HepG2 (cell line): ENCODE measurements around the gene SLC13A5. TPM values are rescaled to one million over a fixed set of nuclear protein-coding genes. Genes with fewer than 3 reads are reported as not detected.

Experiments used
- ADNP ChIP-seq: sonication (generic); formaldehyde crosslinking; IDR thresholded peaks from 2 replicates; pipeline ENCODE4 v1.4.0; 2020; ENCODE audit warnings: missing genetic modification reagents
- AHR ChIP-seq: IDR thresholded peaks from 2 replicates; pipeline ENCODE4 v1.6.1; 2018; ENCODE audit warnings: missing genetic modification reagents, missing compliant biosample characterization
- CAMTA2 ChIP-seq: sonication (generic); formaldehyde crosslinking; IDR thresholded peaks from 2 replicates; pipeline ENCODE4 v1.4.0; 2020; ENCODE audit warnings: mild to moderate bottlenecking, missing genetic modification reagents, borderline replicate concordance
- HOXD1 ChIP-seq: sonication (generic); formaldehyde crosslinking; IDR thresholded peaks from 2 replicates; pipeline ENCODE4 v1.5.0; 2020; ENCODE audit warnings: missing genetic modification reagents
- NPAS2 ChIP-seq: sonication (generic); formaldehyde crosslinking; IDR thresholded peaks from 2 replicates; pipeline ENCODE4 v1.8.0; 2022; ENCODE audit warnings: mild to moderate bottlenecking, missing genetic modification reagents, borderline replicate concordance
- RERE ChIP-seq: IDR thresholded peaks from 2 replicates; pipeline ENCODE4 v1.6.1; 2016; ENCODE audit warnings: low read depth, missing genetic modification reagents, missing compliant biosample characterization
- RFXAP ChIP-seq: sonication (generic); formaldehyde crosslinking; IDR thresholded peaks from 2 replicates; pipeline ENCODE4 v1.4.0; 2020; ENCODE audit warnings: missing genetic modification reagents, borderline replicate concordance
- UBTF ChIP-seq: sonication (generic); formaldehyde crosslinking; IDR thresholded peaks from 2 replicates; pipeline ENCODE4 v1.4.0; 2020; ENCODE audit warnings: mild to moderate bottlenecking, missing genetic modification reagents
- ZFP90 ChIP-seq: sonication (generic); formaldehyde crosslinking; IDR thresholded peaks from 2 replicates; pipeline ENCODE4 v1.8.0; 2022; ENCODE audit warnings: missing genetic modification reagents, mild to moderate bottlenecking, inconsistent platforms, borderline replicate concordance
- ZHX2 ChIP-seq, 2 experiments: sonication (generic) in 1 of 2; formaldehyde crosslinking in 1 of 2; IDR thresholded peaks; 2 replicates each; pipeline versions ENCODE4 v1.6.1 to v1.9.0; 2014 to 2022; ENCODE audit warnings: antibody characterized with exemption in 1 of 2, borderline replicate concordance in 1 of 2, inconsistent platforms in 1 of 2, low read depth in 1 of 2, missing genetic modification reagents in 1 of 2
- ZNF331 ChIP-seq: sonication (generic); formaldehyde crosslinking; IDR thresholded peaks from 2 replicates; pipeline ENCODE4 v1.4.0; 2020; ENCODE audit warnings: missing genetic modification reagents
- ZNF503 ChIP-seq: sonication (generic); formaldehyde crosslinking; IDR thresholded peaks from 2 replicates; pipeline ENCODE4 v1.4.0; 2020; ENCODE audit warnings: missing genetic modification reagents
- ZNF552 ChIP-seq: sonication (generic); formaldehyde crosslinking; IDR thresholded peaks from 2 replicates; pipeline ENCODE4 v1.9.0; 2022; ENCODE audit warnings: missing genetic modification reagents, mild to moderate bottlenecking, borderline replicate concordance
- polyA plus RNA-seq, 8 experiments: library from polyadenylated mRNA; depleted of rRNA in 3 of 8; stranded (reverse) in 7 of 8; unstranded in 1 of 8; fragments of >200 nt; fragmentation: Illumina TruSeq in 4 of 8; extraction: Trizol in 4 of 8; gene quantifications; 2 replicates each; pipeline versions ENCODE4 v1.2.1 to v1.2.3, GENCODE V29; 2011 to 2016; ENCODE audit warnings: low read depth in 4 of 8, missing spikeins in 1 of 8, mixed read lengths in 1 of 8; ENCODE audit not compliant: insufficient read depth in 1 of 8
- total RNA-seq, 5 experiments: library from RNA; depleted of rRNA; stranded (reverse); fragments of >200 nt; fragmentation: Illumina TruSeq; extraction: Trizol; gene quantifications; 2 replicates each; pipeline ENCODE4 v1.2.3, GENCODE V29; 2016; ENCODE audit warnings: low read depth in 1 of 5

SLC13A5 gene
- total and polyA plus RNA-seq, 2 of the 13 experiments (the other 11 are each of a cell fraction or from before 2014, with no cell fraction given) = 42.8 to 310 TPM

GRCh38 chr17:6666077-6666521 is 47.1 kb downstream of the SLC13A5 start (continued):
- TF ChIP-seq ZHX2 (IDR thresholded peaks at IDR 0.05; ENCODE audit: low read depth) (no peak), ZHX2 (CRISPR knock-in tag; IDR thresholded peaks at IDR 0.05; ENCODE audit: borderline replicate concordance) (no peak), ZNF503 (no peak), RERE (CRISPR knock-in tag) (no peak), ZNF552 (CRISPR knock-in tag) (no peak), CAMTA2 (0 out of 2 replicates have a peak, but pooled peaks have one; percentile 29), HOXD1 (no peak), UBTF (CRISPR knock-in tag) (no peak), RFXAP (CRISPR knock-in tag) (0 out of 2 replicates have a peak, but pooled peaks have one; percentile 29), NPAS2 (CRISPR knock-in tag) (no peak), ZFP90 (CRISPR knock-in tag) (no peak), ZNF331 (CRISPR knock-in tag) (peak; percentile 43; the same call in 1 of the 2 replicates), ADNP (CRISPR knock-in tag) (no peak), AHR (CRISPR knock-in tag) (no peak)
